Measurements from ENCODE around the gene RTN4. TPM values are rescaled to one million over a fixed set of nuclear protein-coding genes. Genes with fewer than 3 reads are reported as not detected.
"Not testable (repeated sequence)": the region's sequence is repeated elsewhere in the genome, so short reads cannot be mapped to it uniquely, and the experiment has no call there.

RTN4 gene
- total RNA-seq, result 168 and 604 TPM in 2 replicates

DNA sequence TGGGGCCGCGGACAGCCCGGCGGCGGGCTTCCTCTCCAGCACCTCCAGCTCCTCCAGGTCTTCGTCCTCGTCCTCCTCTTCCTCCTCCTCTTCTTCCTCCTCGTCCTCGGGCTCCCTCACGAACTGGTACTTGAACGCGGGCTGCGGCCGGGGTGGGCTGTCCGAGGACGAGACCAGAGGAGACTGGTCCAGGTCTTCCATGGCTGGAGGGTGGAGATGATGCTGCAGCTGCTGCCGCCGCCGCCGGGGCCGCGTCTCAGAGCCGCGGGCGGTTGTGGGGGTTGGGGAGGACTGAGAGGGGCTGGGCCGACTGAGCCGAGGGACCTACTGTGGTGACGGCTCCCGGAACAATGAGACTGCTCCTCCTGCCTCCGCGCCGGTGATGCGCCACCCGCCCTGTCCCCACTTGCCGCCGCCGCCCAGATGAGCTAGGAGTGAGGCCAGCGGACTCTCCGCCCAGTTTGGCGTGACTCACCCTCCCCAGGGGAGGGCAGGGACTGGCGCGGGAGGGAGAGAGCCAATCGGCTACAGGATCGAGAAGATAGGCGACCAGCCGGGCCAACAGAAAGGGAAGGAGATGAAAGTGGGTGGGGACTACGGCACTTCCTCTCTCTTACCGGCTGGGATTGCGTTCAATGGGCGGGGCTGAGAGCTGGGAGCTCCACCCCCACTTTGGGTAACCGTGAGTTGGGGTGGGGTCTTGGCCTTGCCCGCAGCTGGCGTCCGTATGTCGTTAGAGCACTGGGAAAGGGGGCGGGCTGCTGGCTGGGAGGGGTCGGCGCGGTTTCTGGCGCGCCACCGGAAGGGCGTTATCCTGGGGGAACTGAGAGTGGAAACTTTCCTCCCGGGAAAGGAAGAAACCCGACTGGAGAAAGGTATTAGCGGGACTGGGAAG lies at the start of gene RTN4:
RTN4 (minus strand) TSS at position 352 of the 895 bp plus-strand sequence; CDS start at position 201, 151 bp downstream.
- DNase-seq (ENCODE audit: low read depth), result peak; percentile 96

DNA sequence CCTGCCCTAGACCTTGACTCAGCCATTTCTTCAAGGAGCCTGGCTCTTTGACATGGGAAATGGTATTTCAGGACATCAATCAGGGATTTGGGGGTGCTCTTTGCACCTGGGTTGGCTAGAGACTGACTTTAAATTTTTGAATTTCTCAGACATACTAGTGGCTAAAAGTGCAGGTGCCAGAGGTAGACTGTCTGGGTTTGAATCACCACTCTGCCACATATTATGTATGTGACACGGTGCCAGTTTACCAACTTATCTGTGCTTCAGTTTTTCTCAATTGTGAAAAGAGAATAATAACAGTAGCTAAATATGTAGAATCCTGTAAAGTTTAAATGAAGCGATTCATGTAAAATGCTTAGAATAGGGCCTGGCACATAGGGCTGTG lies 49.2 kb upstream of the RTN4 start:
- DNase-seq (ENCODE audit: low read depth), result no peak

DNA sequence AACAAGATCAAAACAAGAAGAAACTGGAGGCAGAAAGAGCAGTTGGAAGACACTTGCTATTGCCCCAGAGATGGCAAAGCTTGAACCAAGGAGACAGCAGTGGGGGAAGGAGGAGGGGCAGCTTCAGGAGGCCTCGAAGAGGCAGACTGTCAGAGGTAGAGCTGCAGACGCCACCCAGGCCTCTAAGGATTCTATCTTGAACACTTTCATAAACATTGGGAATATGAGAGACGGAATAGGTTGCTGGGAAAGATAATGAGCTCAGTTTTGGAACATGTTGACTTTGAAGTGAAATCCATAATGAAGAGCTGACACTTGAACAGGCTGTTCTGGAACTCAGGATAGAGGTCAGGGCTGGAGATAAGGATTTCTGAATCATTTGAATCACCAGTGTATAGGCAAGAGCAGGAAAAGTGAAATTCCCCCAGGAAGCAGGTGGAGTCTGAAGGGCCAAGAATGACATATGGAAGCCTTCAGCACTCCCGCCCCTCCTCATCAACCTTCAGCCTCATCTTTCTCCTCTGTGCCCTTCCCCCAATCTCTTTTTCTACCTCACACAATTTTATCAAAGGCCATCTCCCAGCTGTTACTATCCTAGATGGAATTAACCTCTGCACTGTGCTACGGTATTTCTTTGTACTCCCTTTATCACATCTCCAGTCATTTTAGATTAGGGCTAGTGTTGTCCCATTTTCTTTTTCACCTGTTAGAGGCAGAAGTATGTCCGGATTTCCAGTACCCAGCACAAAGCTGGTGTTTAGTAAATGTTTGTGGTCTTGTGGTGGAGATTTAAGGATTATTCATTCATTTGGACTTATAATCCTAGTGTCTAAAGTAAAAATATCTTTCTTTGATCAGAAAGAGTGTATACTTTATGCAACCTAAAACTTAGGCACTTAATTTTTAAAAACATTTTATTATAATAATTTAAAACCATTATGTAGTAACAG lies 47.5 kb upstream of the RTN4 start:
- DNase-seq (ENCODE audit: low read depth), result no peak

- DNase-seq (ENCODE audit: low read depth), result no peak
Observed at GRCh38 chr2:55097082-55097460, 46.8 kb upstream of the RTN4 start.

DNA sequence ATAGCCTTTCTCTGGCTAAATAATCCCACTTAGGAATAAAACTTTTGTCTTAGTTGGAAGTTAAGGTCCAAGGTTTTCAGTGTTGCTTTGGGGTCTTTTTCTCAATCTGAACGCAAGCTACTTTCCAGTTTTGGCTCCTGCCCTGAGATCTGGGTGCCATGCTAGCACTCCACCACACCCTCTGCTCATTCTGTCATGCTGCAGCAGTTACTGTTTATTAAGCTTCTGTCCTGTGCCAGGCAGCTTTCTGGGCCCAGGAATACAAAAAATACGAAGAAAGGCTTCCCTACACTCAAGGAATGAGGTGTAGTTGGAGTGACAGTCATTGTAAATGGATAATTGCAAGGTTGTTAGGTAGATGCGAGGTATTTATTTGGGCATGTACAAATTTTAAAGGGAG lies 46.3 kb upstream of the RTN4 start:
- no peak for DNase-seq (ENCODE audit: low read depth)

- DNase-seq (ENCODE audit: low read depth), result no peak
Observed at GRCh38 chr2:55093381-55093780, 43.1 kb upstream of the RTN4 start.

DNA sequence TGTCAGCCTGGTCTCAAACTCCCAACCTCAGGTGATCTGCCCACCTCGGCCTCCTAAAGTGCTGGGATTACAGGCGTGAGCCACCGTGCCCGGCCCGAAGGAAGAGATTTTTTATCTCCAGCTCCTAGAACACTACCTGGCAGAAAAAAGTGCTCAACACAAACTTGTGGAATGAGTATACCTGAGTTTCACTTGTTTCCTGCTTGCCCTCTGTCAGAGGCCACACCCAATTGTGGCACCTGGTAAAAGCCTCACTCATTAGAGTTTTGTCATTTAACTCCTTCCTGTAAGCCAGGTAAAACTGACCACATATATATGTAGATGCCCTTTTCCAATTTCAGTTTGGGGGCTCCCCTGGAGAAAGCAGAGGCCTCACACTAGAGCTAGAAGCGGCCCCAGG lies 42.2 kb upstream of the RTN4 start:
- DNase-seq (ENCODE audit: low read depth), result no peak

GRCh38 chr2:55091681-55092080 lies 41.4 kb upstream of the RTN4 start:
- DNase-seq (ENCODE audit: low read depth), result not testable (repeated sequence)

- peak; percentile 65 for DNase-seq (ENCODE audit: low read depth)
Observed at GRCh38 chr2:55090702-55091101, 40.5 kb upstream of the RTN4 start.

- no peak for DNase-seq (ENCODE audit: low read depth)
Observed at GRCh38 chr2:55089726-55090125, 39.5 kb upstream of the RTN4 start.

DNA sequence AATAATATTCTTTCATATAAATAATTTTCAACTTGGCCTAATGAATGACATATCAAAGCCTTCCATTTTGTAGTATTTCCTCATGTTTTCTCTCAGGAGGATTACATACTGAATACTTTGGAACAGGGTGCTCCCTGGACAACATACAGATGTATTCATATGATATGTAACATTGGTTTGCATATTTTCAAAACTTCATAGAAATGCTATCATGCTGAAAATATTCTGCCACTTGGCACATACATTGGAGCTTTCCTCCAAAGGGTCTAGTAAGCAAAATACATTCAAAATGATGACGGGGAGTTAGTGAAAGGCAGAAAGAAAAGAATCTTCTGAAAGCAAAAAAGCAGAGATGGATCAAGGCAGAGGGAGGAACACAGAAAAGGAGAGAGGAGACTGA lies 38.1 kb upstream of the RTN4 start:
- no peak for DNase-seq (ENCODE audit: low read depth)

GRCh38 chr2:55087936-55088335 lies 37.7 kb upstream of the RTN4 start:
- no peak for DNase-seq (ENCODE audit: low read depth)

DNA sequence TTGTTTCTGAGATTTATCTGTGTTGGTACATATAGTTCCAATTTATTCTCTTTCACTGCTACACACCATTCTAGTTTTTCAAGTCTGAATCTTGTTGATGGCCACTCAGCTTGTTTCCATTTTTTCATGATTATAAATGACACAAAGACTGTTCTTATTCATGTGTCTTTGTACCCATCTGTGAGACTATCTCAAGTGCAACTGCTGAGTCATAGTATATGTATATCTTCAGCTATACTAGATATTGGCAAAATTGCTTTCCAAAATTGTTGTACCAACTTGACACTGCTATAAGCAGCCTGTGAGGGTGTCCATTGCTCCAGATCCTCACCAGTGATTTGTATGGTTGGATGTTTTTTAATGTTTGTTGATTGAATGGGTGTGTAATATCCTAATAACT lies 37.2 kb upstream of the RTN4 start:
- no peak for DNase-seq (ENCODE audit: low read depth)

DNA sequence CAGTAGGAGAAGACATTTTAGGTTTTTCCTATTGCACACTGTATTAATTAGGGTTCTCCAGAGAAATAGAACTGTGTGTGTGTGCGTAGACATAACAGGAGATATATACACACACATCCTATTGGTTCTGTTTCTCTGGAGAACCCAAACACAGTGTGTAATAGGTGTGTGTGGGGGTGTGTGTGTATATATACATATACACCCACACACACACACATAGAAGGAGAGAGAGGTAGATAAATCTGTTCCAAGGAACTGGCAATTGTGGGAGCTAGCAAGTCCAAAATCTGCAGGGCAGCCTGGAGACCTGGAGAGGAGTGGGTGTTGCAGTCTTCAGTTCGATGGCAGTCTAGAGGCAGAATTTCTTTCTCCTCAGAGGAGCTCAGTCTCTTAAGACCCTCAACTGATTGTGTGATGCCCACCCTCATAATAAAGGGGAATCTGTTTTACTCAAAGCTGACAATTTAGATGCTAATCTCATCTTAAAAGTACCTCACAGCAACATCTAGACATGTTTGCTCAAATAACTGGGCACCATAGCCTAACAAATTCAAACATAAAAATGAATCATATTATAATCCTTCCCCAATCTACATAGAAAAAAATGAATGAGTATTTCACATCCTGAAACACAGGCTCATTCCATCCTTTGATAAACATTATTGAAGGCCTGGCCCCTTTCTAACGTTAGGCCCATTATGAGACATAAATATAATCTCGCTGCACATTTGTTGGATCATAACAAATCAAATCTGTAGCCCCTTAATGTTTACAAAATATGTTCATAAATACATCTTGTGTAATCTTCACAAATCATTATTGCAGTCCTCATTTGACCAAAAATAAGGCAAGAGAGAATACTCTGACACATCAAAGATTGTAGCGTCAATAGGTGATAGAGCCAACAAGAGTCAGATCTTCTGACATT lies 35.1 kb upstream of the RTN4 start:
- no peak for DNase-seq (ENCODE audit: low read depth)

- DNase-seq (ENCODE audit: low read depth), result no peak
Observed at GRCh38 chr2:55084641-55085040, 34.4 kb upstream of the RTN4 start.

GRCh38 chr2:55080204-55080738 lies 30.0 kb upstream of the RTN4 start:
- DNase-seq (ENCODE audit: low read depth), result no peak

DNA sequence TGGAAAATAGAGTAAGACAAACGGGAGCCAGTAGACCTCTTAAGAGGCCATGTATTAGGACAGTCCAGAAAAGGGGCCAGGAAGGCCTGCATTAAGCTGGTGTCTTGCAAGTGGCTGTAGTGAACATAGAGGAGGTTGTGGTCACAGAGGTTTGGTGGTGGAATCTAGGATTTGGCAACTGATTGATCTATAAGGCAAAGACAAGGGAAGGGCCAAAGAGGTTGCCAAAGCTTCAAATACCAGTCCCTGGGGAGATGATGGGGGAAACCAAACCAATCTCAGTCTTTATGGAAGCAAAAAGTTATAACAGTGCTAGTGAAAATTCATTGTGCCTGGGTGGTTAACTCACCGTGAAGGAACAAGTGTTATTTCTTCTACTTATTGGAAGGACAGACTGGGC lies 28.7 kb upstream of the RTN4 start:
- no peak for DNase-seq (ENCODE audit: low read depth)

GRCh38 chr2:55076721-55077120 lies 26.5 kb upstream of the RTN4 start:
- DNase-seq (ENCODE audit: low read depth), result no peak

GRCh38 chr2:55076019-55076418 lies 25.8 kb upstream of the RTN4 start:
- DNase-seq (ENCODE audit: low read depth), result not testable (repeated sequence)

DNA sequence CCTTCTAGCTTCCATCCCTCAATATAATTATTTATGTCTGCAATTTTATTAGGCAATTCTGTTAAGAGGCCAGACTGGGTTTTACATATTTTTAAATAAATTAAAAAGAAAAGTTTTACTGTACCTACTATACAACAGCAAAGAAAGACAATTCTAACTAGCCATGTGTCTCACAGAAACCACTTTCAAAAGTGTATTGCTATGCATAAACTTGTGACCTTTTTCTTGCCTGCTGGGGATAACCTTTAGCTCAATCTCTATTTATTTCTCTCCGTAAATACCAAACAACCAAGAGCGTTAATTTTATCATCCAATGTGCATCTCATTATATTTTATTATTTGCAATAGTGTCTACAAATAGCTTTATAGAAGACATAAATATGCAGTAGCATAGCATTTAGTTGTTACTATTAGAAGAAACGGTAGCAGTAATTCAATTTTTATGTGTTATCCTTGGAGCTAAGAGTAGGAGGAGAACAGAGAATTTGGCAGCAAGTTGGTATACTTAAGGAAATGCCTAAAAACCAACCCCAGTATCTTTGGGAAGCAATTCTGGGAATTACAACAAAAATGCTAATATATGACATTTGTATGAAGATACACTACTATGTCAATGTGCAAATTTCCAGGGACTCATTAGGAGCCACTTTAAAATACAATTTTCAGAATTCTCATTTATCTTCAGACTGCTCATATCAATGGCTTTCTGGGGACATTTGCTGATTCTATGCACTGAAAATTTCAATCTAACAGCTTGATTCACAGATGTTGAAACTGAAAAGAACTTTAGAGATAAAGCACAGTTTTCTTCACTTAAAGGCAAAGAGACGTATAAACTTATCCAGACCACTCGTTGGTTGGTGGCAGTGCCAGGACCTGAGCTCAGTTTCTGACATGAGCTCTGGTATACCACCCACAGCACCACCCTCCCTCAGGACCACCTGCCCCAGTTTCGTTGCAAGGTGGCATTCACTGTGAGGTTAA lies 23.0 kb upstream of the RTN4 start:
- no peak for DNase-seq (ENCODE audit: low read depth)
